IPS-15b (cell line): ENCODE measurements around the gene CST9L.

ENCODE experiments used
- H3K27me3 ChIP-seq: one replicate; pipeline ENCODE4 v1.6.1; 2013; ENCODE audit warnings: low read length; ENCODE audit not compliant: control insufficient read depth, insufficient read depth
- H3K36me3 ChIP-seq: one replicate; pipeline ENCODE4 v1.6.1; 2013; ENCODE audit warnings: low read length; ENCODE audit not compliant: control insufficient read depth, insufficient read depth
- H3K4me1 ChIP-seq: one replicate; pipeline ENCODE4 v1.6.1; 2013; ENCODE audit warnings: mild to moderate bottlenecking, low read length; ENCODE audit not compliant: control insufficient read depth, insufficient read depth
- H3K4me3 ChIP-seq: one replicate; pipeline ENCODE4 v1.5.1; 2013; ENCODE audit warnings: low read depth, low read length
- H3K9ac ChIP-seq: one replicate; pipeline ENCODE4 v1.6.1; 2013; ENCODE audit warnings: low read depth, mild to moderate bottlenecking, low read length
- H3K9me3 ChIP-seq: one replicate; pipeline ENCODE4 v1.6.1; 2013; ENCODE audit warnings: mild to moderate bottlenecking, low read length; ENCODE audit not compliant: control insufficient read depth, insufficient read depth

The CST9L gene

DNA sequence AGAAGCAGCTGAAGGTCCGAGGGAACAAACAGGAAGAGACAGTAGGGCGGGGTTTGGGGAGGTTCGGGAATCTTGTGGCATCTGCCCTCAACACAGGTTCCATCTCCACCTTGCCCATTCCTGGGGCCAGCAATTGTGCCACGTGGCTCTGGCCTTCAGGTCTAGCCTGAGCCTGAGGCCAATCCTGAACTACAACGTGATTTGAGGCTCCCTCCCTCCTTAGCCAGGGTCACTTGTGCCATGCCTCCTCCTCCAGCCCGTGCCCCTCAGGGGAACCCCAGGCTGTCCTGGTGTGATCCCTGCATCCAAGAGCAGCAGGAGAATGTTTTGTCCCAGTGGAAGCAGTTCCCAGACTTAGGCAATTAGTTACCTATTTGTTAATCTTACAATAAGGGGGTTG, 34.4 kb upstream of the CST9L start:
- no peaks in the 10 kb centered on the region for H3K4me1 ChIP-seq
- H3K36me3 ChIP-seq: no peaks in the 10 kb centered on the region
- H3K4me3 ChIP-seq: no peak overlapping the region
- peaks cover 10% of the 10 kb centered on the region for H3K27me3 ChIP-seq
- H3K9me3 ChIP-seq: no peaks in the 10 kb centered on the region
- no peak overlapping the region for H3K9ac ChIP-seq

DNA sequence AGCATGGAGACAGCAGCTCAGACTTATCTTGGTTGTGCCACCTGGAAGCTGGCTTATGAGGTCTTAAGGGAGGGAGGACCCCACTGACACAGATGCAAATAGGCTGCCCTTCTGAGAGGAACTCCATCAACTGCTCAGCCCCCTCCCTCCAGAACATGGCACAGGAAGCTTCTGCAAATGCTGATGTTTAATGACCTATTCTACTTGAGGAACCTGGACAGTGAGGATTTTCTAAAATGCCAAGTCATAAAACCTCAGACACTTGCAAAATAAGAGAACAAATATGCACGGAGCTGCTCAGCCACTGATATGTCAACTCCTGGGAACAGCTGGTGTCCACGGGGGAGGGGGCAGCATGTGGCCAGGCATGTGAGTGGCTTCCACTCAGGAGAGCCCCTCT, 34.0 kb upstream of the CST9L start:
- Histone ChIP-seq H3K4me3 (no peak overlapping the region), H3K36me3 (no peaks in the 10 kb centered on the region), H3K4me1 (no peaks in the 10 kb centered on the region), H3K9me3 (no peaks in the 10 kb centered on the region), H3K9ac (no peak overlapping the region), H3K27me3 (peaks cover 10% of the 10 kb centered on the region)

DNA sequence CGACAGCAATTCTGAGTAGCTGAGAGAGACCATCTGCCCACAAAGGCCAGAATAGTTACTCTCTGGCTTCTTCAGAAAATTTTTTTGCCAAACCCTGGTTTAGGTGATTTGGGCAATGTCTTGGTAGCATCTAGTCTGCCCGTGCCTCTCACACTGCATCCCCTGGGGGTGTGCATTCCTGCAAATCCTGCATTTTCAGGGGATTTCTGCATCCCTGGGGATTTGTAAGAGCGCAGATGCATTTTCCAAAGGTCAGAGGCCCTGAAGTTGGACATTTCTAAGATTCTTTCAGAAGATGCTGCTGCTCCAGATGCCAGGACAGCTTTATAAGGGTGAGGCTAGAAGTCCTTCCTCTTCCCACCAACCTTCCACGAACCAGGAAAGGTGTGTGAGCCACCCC, 33.4 kb upstream of the CST9L start:
- H3K36me3 ChIP-seq: no peaks in the 10 kb centered on the region
- H3K9me3 ChIP-seq: no peaks in the 10 kb centered on the region

DNA sequence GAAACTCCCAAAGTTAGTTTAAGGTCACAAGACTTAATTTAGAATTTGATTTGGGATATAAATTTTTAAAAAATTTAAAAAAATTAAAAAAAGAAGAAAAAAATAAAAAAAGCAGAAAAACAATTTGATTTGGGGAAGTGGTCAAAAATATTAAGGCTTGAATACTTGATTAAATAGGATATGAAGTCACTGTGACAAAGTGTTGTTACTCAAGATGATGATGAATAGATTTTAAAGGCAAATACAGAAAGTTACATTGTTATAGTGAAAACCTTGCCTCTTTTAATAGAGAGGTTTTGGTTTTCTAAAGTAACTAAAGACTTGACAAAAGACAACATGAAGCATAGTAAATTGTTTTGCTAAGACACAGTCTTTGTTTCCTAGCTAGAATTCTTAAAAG, 30.2 kb upstream of the CST9L start:
- Histone ChIP-seq H3K36me3 (no peaks in the 10 kb centered on the region), H3K27me3 (no peaks in the 10 kb centered on the region), H3K9ac (no peak overlapping the region), H3K4me3 (no peak overlapping the region), H3K9me3 (no peaks in the 10 kb centered on the region), H3K4me1 (no peaks in the 10 kb centered on the region)

More for the DNA sequence above, 33.4 kb upstream of the CST9L start:
- Histone ChIP-seq H3K27me3 (peaks cover 10% of the 10 kb centered on the region), H3K9ac (no peak overlapping the region), H3K4me3 (no peak overlapping the region), H3K4me1 (no peaks in the 10 kb centered on the region)

DNA sequence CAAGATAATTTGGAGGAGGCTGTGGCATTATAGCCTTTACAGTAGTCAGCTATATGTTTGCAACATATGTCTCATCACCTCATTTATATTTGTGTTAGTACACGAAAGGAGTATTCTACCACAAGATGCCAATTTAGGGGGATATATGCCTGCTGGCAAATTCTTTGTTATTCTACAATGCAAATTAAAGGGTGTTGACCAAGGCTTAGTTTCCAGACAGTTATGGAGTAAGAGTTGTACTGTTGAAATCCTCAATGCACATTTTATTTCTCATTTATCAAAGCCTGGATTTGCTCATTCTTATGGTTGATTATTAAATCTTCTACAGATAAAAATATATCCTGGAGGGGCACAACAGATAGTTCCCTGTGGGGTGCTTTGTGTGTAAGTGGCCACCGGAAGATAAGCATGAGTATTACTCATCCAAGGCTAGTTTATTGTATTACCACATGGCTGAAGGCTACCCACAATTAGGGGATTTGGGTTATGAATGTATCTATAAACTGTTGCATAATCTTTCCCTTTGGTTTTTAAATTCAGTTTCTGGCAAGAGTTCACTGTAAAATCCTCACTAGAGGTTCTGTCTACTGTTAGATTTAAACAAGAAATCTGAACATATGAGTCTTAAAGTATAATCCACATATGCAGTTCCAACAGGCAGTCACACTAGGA, 28.4 kb upstream of the CST9L start:
- H3K9ac ChIP-seq: no peak overlapping the region
- H3K27me3 ChIP-seq: no peaks in the 10 kb centered on the region
- H3K36me3 ChIP-seq: no peaks in the 10 kb centered on the region
- H3K9me3 ChIP-seq: no peaks in the 10 kb centered on the region
- no peak overlapping the region for H3K4me3 ChIP-seq
- no peaks in the 10 kb centered on the region for H3K4me1 ChIP-seq

DNA sequence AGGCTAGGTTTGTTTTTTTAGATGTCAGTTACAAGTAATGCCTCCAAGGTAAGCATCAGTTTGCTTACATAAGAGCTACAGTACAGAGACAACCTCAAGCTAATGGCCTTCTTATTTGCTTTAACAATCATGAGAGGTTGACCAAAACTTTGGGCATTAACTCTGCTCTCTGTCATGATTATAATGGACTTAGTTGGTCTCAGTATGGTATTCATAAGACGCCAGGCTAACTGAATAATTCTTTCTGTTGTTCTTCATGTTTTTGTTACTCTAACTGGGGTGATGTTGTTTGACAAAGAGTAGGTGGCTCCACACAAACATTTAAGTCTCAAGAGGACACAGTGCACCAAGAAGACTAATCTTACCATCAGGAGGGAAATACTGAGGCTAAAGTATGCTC, 27.7 kb upstream of the CST9L start:
- H3K9me3 ChIP-seq: no peaks in the 10 kb centered on the region
- no peak overlapping the region for H3K9ac ChIP-seq
- H3K36me3 ChIP-seq: no peaks in the 10 kb centered on the region
- H3K4me1 ChIP-seq: no peaks in the 10 kb centered on the region
- no peaks in the 10 kb centered on the region for H3K27me3 ChIP-seq
- no peak overlapping the region for H3K4me3 ChIP-seq

DNA sequence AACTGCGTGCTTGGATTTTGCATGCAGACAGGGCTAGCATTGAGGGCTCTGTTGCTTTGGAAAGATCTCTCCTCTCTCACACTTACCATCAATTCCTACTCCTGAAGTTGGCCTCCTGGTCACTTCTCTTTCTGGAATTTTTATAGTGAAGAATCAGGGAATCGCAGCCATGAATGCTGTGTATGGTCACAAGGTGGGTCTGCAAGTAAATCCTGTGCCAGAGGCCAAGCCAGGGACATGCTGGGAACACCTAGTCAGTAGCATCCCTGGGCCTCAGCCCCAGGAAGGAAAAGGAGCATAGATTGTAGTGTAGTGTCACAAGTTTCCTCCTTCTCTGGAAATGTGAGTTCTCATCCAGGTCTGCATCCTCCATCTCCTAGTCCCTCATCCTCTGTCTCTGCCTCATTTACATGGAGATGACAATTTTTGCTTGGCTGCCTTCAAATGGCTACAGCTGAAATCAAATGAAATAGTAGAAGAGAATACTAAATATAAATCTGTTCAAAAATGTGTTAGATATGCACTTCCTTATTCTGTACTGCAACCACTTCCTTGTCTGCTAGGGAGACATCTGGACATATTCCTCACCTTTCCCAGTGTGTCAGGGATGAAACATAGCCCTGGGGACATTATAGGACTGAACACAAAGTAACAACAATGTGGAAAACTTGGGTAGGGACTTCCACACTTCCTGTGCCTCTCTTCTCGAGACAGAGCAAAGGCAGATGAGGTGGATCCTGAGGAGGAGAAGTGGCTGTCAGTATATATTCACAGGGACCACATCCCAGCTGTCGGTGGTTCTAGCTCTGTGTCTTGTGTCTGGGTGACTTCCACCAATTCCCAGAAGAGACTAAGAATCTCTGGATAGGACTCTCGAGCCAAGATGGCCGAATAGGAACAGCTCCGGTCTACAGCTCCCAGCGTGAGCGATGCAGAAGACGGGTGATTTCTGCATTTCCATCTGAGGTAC, 20.4 kb upstream of the CST9L start:
- Histone ChIP-seq H3K4me1 (no peaks in the 10 kb centered on the region), H3K27me3 (no peaks in the 10 kb centered on the region), H3K36me3 (peaks cover 6% of the 10 kb centered on the region), H3K9ac (no peak overlapping the region), H3K9me3 (peaks cover 6% of the 10 kb centered on the region), H3K4me3 (peak overlapping the region; percentile 37)

DNA sequence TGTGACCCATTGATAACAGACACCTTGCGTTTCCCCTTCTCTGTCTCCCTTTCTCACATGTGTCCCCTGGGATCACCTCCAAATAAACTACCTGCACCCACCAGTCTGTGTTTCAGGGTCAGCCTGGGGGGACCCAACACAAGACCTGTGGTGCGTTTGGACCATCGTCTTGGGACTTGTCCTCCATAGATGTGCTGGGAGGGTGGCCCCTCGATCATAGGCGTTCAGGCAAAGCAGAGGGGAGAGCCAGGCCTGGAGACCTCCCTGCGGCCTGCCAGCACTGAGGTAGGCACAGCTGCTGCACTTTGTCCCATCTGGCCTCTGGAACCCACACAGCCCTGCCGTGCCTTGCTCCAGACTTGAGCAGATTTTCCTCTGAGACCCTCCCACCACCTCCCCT, 19.3 kb upstream of the CST9L start:
- peaks cover 6% of the 10 kb centered on the region for H3K36me3 ChIP-seq
- no peak overlapping the region for H3K4me3 ChIP-seq
- no peaks in the 10 kb centered on the region for H3K4me1 ChIP-seq
- H3K27me3 ChIP-seq: no peaks in the 10 kb centered on the region
- H3K9ac ChIP-seq: no peak overlapping the region
- peaks cover 6% of the 10 kb centered on the region for H3K9me3 ChIP-seq

DNA sequence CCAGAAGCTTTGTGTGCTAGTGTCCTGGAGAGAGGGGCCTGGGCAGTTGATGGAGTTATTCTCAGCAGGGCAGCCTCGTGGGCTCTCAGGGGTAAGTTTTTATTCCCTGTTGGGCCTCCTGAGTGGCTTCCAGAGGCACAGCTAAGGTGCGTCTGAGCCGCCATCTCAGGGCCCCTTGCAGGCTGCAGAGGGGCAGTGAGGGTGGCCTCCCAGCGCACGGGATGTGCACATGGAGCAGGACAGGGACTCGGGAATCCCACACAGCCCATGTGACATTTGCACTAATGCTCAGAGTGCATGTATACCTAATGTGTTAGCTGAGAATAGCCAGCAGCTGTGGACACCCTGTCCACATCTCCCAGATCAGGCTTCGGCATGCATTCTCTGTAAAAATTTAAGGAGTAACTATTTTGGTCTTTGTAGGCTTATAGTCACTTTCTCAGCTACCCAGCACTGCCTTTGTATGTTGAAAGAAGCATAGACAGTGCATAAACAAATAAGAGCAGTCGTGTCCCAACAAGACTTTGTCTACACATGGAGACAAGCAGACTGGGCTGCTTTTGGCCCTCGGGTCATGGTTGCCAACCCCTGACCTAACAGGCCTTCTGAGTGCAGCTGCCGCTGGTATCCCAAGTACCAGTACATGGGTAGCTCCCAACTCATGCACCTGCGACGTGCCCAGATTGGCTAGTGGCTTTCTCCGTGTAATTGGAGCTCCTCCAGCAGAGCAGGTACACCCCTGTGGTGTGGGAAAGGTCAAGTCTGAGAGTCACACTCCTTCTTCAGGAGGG, 18.6 kb upstream of the CST9L start:
- no peak overlapping the region for H3K4me3 ChIP-seq
- H3K4me1 ChIP-seq: no peaks in the 10 kb centered on the region
- H3K9me3 ChIP-seq: peaks cover 6% of the 10 kb centered on the region
- H3K9ac ChIP-seq: no peak overlapping the region
- no peaks in the 10 kb centered on the region for H3K27me3 ChIP-seq
- peaks cover 6% of the 10 kb centered on the region for H3K36me3 ChIP-seq

DNA sequence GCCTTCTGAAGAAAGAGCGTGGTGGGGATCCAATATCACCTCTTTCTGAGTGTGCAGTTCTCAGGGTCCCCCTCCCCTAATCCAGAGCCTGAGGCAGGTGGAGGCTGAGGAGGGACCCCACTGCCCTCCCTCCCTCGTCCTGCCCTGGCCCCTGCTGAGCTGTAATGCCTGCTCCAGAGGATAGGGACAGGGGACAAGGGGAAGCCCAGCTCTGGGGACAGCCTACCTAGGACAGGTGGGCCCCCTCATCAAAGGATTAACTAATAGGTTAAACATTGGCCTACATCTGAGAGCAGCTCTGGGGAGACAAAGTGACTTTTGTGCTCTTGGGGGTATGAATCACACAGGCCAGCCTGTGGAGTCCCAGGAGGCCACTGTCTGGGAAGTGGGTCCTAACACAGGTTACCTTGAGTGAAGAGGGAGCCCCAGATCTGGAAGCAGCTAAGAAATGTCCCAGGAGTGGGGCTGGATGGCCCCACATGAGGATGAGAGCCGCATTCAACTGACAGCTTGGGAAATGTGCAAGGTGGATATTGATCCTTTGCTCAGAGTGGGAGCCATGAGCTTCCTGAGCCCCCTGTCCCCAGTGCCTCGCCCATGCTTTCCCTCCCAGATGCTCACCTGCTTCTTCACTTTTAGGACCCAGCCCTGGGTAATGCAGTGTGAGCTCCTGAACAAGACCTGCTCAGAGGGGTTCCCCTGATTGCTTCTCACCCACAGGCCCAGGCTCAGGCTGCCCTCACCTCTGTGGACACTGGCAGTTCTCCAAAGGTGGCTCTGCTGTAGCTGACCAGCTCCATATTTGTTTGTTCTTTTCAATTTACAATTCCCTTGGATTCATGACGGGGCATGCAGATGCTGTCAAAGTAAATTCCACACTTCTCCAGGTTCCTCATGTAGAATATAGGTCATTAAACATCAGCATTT, 17.8 kb upstream of the CST9L start:
- H3K9ac ChIP-seq: no peak overlapping the region

DNA sequence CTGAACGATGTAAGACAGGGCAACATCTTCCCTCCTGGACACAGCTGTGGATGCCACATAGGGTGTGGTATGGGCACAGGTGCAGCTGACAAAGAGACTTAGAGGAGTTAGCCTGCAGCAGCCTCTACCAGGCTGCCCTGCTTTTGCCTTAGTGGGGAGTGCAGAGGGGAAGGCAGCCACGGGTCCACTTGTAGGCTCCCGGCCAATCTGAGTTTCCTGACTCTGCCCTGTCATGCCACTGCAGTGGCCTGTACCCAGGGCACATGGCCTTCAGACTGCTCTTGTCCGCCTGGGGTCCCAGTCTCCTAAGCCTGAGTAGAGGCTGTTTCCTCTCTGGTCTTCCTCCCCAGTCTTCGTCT, 17.1 kb upstream of the CST9L start:
- H3K27me3 ChIP-seq: no peaks in the 10 kb centered on the region
- H3K4me3 ChIP-seq: no peak overlapping the region
- H3K36me3 ChIP-seq: peaks cover 6% of the 10 kb centered on the region
- peaks cover 6% of the 10 kb centered on the region for H3K9me3 ChIP-seq
- H3K9ac ChIP-seq: no peak overlapping the region
- H3K4me1 ChIP-seq: no peaks in the 10 kb centered on the region

More for the DNA sequence above, 17.8 kb upstream of the CST9L start:
- Histone ChIP-seq H3K27me3 (no peaks in the 10 kb centered on the region), H3K36me3 (peaks cover 6% of the 10 kb centered on the region), H3K4me3 (no peak overlapping the region), H3K4me1 (no peaks in the 10 kb centered on the region), H3K9me3 (peaks cover 6% of the 10 kb centered on the region)
